Measurements from ENCODE around the gene PTPRCAP. TPM values are rescaled to one million over a fixed set of nuclear protein-coding genes. Genes with fewer than 3 reads are reported as not detected.

The PTPRCAP gene
- total and polyA plus RNA-seq, 9 of the 15 experiments (the other 6 are each of a cell fraction or from before 2014, with no cell fraction given), result 0.22 to 2.0 (median 1.1) TPM; not detected in 4

DNA sequence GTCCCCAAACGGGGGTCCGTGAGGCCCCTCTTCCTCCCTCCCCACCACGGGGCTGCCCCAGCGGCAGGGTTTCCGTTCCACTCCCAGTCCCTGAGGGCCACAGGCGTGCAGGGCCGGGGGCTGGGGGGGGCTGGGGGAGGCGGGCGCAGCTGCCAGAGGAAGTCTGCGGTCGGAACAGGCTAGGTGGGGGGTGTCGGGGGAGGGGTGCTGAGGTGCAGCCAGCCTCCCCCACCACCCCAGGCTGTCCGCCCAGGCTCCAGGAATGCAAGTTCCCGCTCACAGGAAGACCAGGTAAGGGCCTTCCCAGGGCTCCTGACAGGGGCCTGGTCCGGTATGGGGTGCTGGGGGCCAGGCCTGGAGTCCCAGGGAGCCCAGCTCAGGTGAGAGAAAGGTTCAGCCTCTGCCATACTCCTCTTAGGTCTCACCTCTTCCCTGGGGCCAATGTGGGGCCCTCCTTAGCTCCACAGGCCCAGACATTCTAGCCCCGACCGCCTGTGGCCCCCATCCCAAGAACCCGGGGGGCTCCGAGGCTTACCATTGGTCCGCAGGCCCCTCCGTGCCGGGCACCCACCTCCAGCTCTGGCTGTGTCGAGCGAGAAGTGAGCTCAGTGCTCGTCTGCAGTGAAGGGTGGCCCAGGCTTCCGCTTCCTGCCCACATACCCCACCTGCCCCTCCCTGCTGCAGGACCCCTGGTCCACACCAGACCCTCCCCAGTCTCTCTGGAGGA lies at the start of gene PTPRCAP (continued):
- TF ChIP-seq CHD2 (IDR thresholded peaks at IDR 0.05; ENCODE audit: low read depth, low read length), result peak; percentile 19; the same call in 1 of the 2 replicates
- no peak for TF ChIP-seq RB1 (IDR thresholded peaks at IDR 0.05; ENCODE audit: low read depth)
- TF ChIP-seq ZNF444 (CRISPR knock-in tag; IDR thresholded peaks at IDR 0.05), result no peak
- TF ChIP-seq FUS (optimal IDR thresholded peaks at IDR 0.05; ENCODE audit: low read depth, low read length), result no peak
- no peak for TF ChIP-seq FOXO4 (CRISPR knock-in tag; IDR thresholded peaks at IDR 0.05)
- no peak for TF ChIP-seq JUNB (CRISPR knock-in tag; conservative IDR thresholded peaks at IDR 0.05)
- no peak for TF ChIP-seq SAFB (IDR thresholded peaks at IDR 0.05; ENCODE audit: borderline replicate concordance, low read depth, low read length)
- TF ChIP-seq, protein P1, sequence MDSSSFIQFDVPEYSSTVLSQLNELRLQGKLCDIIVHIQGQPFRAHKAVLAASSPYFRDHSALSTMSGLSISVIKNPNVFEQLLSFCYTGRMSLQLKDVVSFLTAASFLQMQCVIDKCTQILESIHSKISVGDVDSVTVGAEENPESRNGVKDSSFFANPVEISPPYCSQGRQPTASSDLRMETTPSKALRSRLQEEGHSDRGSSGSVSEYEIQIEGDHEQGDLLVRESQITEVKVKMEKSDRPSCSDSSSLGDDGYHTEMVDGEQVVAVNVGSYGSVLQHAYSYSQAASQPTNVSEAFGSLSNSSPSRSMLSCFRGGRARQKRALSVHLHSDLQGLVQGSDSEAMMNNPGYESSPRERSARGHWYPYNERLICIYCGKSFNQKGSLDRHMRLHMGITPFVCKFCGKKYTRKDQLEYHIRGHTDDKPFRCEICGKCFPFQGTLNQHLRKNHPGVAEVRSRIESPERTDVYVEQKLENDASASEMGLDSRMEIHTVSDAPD (CRISPR knock-in tag; IDR thresholded peaks at IDR 0.05), result no peak
- no peak for TF ChIP-seq SMAD2 (IDR thresholded peaks at IDR 0.05; ENCODE audit: low read depth, low read length)
- no peak for TF ChIP-seq DMBX1 (CRISPR knock-in tag; IDR thresholded peaks at IDR 0.05; ENCODE audit: borderline replicate concordance)
- TF ChIP-seq CHD4 (IDR thresholded peaks at IDR 0.05; ENCODE audit: insufficient read depth, insufficient replicate concordance, low read depth, low read length, poor library complexity, severe bottlenecking), result no peak
- TF ChIP-seq GABPA (tag; conservative IDR thresholded peaks at IDR 0.05; ENCODE audit: low read depth), result peak; percentile 27; the same call in 1 of the 2 replicates
- TF ChIP-seq E2F3 (CRISPR knock-in tag; IDR thresholded peaks at IDR 0.05), result no peak
- no peak for TF ChIP-seq USF2 (CRISPR knock-in tag; IDR thresholded peaks at IDR 0.05)
- peak; percentile 16 for TF ChIP-seq FIP1L1 (IDR thresholded peaks at IDR 0.05; ENCODE audit: low read depth, low read length, poor library complexity, severe bottlenecking)
- TF ChIP-seq MYNN (IDR thresholded peaks at IDR 0.05), result peak; percentile 21; the same call in 1 of the 2 replicates
- TF ChIP-seq MYNN (CRISPR knock-in tag; IDR thresholded peaks at IDR 0.05), result no peak
- TF ChIP-seq, protein P2, sequence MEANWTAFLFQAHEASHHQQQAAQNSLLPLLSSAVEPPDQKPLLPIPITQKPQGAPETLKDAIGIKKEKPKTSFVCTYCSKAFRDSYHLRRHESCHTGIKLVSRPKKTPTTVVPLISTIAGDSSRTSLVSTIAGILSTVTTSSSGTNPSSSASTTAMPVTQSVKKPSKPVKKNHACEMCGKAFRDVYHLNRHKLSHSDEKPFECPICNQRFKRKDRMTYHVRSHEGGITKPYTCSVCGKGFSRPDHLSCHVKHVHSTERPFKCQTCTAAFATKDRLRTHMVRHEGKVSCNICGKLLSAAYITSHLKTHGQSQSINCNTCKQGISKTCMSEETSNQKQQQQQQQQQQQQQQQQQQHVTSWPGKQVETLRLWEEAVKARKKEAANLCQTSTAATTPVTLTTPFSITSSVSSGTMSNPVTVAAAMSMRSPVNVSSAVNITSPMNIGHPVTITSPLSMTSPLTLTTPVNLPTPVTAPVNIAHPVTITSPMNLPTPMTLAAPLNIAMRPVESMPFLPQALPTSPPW (CRISPR knock-in tag; IDR thresholded peaks at IDR 0.05), result peak; percentile 83
- peak; percentile 51 for TF ChIP-seq RBM22 (IDR thresholded peaks at IDR 0.05; ENCODE audit: low read depth, low read length, poor library complexity, severe bottlenecking)
- TF ChIP-seq HMGN3 (IDR thresholded peaks at IDR 0.05; ENCODE audit: borderline replicate concordance, extremely low read depth, insufficient read length, low read depth, low read length), result peak; percentile 18
